SHP77 (cell line): ENCODE measurements around the gene SMAD3.

ENCODE experiments used
- DNase-seq, 2 experiments: peaks; one replicate each; lab custom pipeline; 2025; lab: John Stamatoyannopoulos, UW

The SMAD3 gene

GRCh38 chr15:67036775-67037555 lies 28.4 kb upstream of the SMAD3 start:
- no peak for DNase-seq

GRCh38 chr15:67037694-67038093 lies 27.7 kb upstream of the SMAD3 start:
- DNase-seq: no peak

GRCh38 chr15:67038736-67039135 lies 26.7 kb upstream of the SMAD3 start:
- no peak for DNase-seq

GRCh38 chr15:67039384-67040075 lies 25.9 kb upstream of the SMAD3 start:
- no peak for DNase-seq

- no peak for DNase-seq
Measured at GRCh38 chr15:67040277-67040676, 25.1 kb upstream of the SMAD3 start.

GRCh38 chr15:67042551-67043142 lies 22.8 kb upstream of the SMAD3 start:
- no peak for DNase-seq

- no peak for DNase-seq
Measured at GRCh38 chr15:67043939-67044771, 21.2 kb upstream of the SMAD3 start.

- no peak for DNase-seq
Measured at GRCh38 chr15:67047149-67047661, 18.2 kb upstream of the SMAD3 start.

GRCh38 chr15:67048281-67049279 lies 16.8 kb upstream of the SMAD3 start:
- no peak for DNase-seq

- no peak for DNase-seq
Measured at GRCh38 chr15:67049351-67050044, 15.9 kb upstream of the SMAD3 start.

- no peak for DNase-seq
Measured at GRCh38 chr15:67050062-67050461, 15.3 kb upstream of the SMAD3 start.

GRCh38 chr15:67050522-67051087 lies 14.8 kb upstream of the SMAD3 start:
- no peak for DNase-seq

GRCh38 chr15:67051088-67052045 lies 14.0 kb upstream of the SMAD3 start:
- no peak for DNase-seq

GRCh38 chr15:67054676-67055075 lies 10.7 kb upstream of the SMAD3 start:
- no peak for DNase-seq

GRCh38 chr15:67059127-67059553 lies 6.3 kb upstream of the SMAD3 start:
- DNase-seq: no peak

GRCh38 chr15:67061811-67062368 lies 3.5 kb upstream of the SMAD3 start:
- no peak for DNase-seq

- no peak for DNase-seq
Measured at GRCh38 chr15:67062369-67062985, 2.9 kb upstream of the SMAD3 start.
